HG02884 (cell line): ENCODE measurements around the gene KRTAP19-5.
"Not testable (repeated sequence)": the region's sequence is repeated elsewhere in the genome, so short reads cannot be mapped to it uniquely, and the experiment has no call there.

ENCODE experiments used
- ATAC-seq: cut with Tn5 transposase; IDR thresholded peaks from one replicate; pipeline ENCODE4 v1.9.1; 2021; ENCODE audit warnings: mild to moderate bottlenecking, moderate library complexity; ENCODE audit not compliant: unreplicated experiment

Gene KRTAP19-5

DNA sequence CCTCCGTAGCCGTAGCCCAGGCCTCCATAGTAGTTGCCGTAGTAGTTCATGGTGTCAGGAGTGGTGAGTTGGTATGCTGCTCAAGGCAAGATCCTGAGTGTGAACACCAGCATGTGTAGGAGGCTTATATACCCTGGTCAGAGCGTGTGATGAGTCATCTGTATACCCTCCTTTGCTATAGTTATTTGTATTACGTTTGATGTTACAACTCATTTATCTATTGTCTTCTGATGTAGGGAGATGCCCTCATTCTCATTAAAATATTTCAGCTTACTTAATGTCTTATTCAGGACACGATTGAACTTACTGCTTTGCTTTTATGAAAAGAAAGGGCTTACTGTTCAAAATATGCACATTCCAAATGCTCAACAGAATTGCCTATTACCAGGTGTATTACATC, at the start of gene KRTAP19-5:
Gene KRTAP19-5, minus strand, starts transcription at position 101 of the 400 bp plus-strand sequence. Its CDS starts 51 bp downstream, at position 50.
- ATAC-seq, result no peak

GRCh38 chr21:30541764-30542163, 39.8 kb upstream of the KRTAP19-5 start, which contains the start of gene KRTAP19-6:
Gene KRTAP19-6, minus strand, starts transcription at chr21:30541864. Its CDS starts 31 bp downstream, at chr21:30541833.
- ATAC-seq, result no peak

DNA sequence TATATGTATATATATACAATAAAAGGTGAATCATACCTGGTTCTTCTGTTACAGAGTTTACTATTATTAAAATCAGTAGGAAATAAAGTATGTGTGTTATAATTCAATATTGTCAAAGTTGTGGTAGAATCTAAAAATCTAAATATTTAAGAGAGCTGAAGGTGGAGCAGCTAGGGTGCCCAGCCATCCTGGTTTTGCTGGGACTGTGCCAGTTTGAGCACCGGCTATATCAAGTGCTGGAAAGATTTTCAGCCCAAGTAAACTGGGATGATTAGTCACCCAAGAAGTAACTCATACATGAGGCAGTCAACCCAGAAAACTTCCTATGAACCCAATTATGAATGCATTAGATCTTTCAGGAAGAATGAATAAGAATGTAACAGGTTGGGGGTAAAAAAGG, 16.9 kb upstream of the KRTAP19-5 start:
- ATAC-seq, result no peak

GRCh38 chr21:30515681-30516080, 13.7 kb upstream of the KRTAP19-5 start:
- no peak for ATAC-seq

DNA sequence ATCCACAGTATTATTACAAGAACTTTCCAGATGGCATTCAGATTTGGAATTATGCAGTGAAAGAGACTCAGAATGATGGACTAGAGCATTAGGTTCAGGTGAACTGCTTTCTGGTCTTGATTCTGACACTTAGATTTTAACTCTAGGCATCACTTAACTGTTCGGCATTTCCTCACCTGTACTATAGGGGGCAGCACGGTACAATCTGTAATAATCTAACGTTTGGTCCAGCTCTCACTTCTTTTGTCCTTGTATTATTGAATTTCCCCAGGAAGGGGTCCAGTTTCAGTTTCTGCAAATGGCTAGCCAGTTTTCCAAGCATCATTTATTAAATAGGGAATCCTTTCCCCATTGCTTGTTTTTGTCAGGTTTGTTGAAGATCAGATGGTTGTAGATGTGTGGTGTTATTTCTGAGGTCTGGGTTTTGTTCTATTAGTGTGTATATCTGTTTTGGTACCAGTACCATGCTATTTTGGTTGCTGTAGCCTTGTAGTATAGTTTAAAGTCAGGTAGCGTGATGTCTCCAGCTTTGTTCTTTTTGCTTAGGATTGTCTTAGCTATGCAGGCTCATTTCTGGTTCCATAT, 3.8 kb upstream of the KRTAP19-5 start:
- not testable (repeated sequence) for ATAC-seq

DNA sequence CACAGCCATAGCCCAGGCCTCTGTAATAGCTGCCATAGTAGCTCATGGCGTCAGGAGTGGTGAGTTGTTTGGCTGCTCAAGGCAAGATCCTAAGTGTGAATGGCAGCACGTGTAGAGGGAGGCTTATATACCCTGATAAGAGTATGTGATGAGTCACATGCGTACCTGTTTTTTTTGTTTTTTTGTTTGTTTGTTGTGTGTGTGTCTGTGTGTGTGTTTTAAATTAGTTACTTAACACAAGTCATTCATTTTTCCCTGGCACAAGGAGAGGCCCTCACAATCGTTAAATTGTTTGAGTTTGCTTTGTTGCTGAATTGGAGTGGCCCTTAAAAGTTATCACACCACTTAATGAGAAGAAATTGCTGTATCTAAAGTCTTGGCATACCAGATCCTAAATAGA, 4.9 kb downstream of the KRTAP19-5 start, which contains the start of gene KRTAP19-4:
Gene KRTAP19-4, minus strand, starts transcription at position 101 of the 400 bp plus-strand sequence. Its CDS starts 55 bp downstream, at position 46.
- ATAC-seq, result no peak

- ATAC-seq, result no peak
Observed at GRCh38 chr21:30491963-30492428, 9.9 kb downstream of the KRTAP19-5 start, which contains the start of gene KRTAP19-3. Gene KRTAP19-3, minus strand, starts transcription at chr21:30492013. Its CDS starts 56 bp downstream, at chr21:30491957.

- no peak for ATAC-seq
Observed at GRCh38 chr21:30487336-30487735, 14.6 kb downstream of the KRTAP19-5 start, which contains the start of gene KRTAP19-2. Gene KRTAP19-2, minus strand, starts transcription at chr21:30487436. Its CDS starts 88 bp downstream, at chr21:30487348.

- ATAC-seq, result no peak
Observed at GRCh38 chr21:30486180-30486579, 15.8 kb downstream of the KRTAP19-5 start.

DNA sequence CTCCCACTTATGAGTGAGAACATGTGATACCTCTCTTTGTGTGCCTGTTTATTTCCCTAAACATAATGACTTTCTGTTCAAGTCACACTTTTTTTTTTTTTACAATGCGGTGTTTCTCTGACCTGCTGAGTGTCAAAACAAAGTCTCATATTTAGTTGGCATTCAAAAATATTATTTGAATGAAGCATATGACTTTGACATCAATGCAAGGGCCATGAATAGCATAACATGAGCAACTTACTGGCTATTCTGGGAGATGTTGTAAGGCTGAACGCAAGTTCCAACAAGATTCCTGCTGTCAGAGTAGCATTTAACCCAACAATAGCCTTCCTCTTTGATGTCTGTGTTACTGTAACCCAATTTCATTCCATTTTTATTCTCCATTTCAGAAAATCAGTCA, 19.8 kb downstream of the KRTAP19-5 start:
- no peak for ATAC-seq

DNA sequence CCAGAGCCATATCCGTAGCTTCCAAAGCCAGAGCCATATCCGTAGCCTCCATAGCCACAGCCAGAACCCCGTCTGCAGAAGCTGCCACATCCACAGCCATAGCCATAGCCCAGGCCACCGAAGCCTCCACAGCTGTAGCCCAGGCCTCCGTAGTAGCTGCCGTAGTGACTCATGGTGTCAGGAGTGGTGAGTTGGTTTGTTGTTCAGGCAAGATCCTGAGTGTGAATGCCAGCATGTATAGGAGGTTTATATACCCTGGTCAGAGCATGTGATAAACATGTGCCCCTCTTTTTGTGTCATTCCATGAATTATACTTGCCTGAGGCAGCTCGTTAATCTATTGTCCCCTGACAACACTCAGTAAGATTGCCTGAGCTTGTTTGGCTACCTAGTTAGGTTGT, 21.8 kb downstream of the KRTAP19-5 start, which contains the start of gene KRTAP19-1:
Gene KRTAP19-1, minus strand, starts transcription at position 223 of the 400 bp plus-strand sequence. Its CDS starts 50 bp downstream, at position 173.
- no peak for ATAC-seq

- ATAC-seq, result no peak
Observed at GRCh38 chr21:30479259-30479658, 22.7 kb downstream of the KRTAP19-5 start.

DNA sequence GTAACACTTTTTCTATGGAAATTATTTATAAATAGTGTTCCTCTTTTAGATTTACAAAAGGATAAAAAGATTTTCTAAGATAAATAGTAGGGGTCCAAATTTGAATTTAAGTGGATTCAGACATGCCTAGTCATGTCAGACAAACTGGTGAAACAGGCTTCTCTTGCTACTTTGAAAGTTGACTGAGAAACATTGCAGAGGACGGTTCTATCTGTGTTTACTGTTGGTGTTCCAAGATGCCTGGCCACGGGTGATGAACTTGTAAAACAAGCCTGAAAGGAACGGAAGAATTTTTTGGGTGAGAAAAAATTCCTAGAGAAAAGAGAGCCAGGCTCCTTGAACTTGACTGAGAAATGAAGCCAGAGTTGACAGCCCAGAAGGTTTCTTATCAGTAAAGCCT, 23.9 kb downstream of the KRTAP19-5 start:
- no peak for ATAC-seq

GRCh38 chr21:30468900-30469714, 32.8 kb downstream of the KRTAP19-5 start:
- ATAC-seq, result no peak

GRCh38 chr21:30463713-30464112, 38.2 kb downstream of the KRTAP19-5 start:
- no peak for ATAC-seq
